GM19025 (cell line): ENCODE data around the gene WRAP73.

ENCODE experiments used
- ATAC-seq: cut with Tn5 transposase; IDR thresholded peaks from one replicate; pipeline ENCODE4 v1.9.1; 2021; ENCODE audit warnings: mild to moderate bottlenecking, low read depth, moderate library complexity; ENCODE audit not compliant: unreplicated experiment

Gene WRAP73

DNA sequence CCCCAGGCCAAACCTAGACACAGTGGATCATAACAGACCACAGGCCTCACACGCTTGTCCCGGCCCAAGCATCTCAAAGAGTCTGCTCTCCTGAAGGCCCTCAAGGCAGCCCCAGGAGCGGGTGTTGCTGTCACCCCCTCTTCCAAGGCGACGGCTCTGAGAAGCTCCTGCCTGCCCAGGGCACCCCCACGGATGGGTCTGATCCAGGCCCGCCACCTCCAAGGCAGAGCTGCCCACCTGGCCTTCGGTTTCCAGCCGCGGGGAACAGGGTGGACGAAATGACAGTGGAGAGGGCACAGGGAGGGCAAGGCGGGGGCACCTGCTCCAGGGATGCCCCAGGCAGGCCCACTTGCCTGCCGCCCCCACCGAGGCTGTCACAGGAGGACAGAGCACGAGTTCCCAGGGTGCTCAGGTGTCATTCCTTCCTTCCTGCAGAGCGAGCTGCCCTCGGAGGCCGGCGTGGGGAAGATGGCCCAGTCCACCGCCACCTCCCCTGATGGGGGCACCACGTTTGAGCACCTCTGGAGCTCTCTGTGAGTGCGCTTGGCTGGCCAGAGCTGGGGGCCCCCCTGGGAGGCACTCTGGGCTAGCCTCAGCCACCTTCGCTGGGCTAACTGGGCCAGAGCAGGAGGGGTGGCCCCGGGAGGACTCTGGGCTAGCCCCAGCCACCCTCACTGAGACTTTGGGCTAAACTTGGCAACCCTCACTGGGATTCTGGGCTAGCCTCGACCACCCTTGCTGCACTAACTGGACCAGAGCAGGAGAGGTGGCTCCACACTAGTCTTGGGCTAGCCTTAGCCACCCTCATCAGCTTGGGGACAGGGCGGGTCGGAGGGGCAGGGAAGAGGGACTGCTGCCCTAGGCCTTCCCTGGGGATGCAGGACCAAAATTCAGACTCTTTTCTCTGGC is 32.2 kb upstream of the WRAP73 start:
- no peak for ATAC-seq

DNA sequence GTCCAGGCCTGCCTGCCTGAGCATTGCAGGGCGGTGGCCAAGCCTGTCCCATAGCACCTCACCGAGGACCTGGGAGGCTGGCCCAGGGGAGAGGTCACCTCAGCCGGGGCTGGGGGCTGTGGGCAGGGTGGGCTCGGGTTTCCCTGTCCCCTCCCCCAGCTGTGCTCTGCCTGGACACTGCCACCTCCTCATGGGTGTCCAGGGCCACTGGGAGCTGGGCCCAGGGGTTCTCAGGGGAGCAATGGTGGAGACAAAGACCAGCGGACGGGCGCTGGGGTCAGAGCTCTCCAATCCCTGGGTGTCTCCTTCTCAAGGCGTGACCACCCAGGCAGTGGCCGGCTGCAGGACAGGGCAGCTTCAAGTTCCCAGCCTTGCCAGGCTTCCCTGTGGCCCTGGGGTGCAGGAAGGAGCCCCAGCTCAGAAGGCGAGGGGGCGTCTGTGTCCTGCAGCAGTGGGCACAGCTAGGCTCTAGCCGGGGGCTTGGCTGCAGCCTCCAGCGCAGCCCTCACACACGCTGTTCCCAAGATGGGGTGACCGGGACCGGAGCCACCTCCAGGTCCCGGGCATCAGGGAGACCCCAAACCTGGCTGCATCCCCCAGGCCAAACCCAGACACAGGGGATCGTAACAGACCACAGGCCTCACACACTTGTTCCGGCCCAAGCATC is 31.5 kb upstream of the WRAP73 start:
- ATAC-seq: no peak

DNA sequence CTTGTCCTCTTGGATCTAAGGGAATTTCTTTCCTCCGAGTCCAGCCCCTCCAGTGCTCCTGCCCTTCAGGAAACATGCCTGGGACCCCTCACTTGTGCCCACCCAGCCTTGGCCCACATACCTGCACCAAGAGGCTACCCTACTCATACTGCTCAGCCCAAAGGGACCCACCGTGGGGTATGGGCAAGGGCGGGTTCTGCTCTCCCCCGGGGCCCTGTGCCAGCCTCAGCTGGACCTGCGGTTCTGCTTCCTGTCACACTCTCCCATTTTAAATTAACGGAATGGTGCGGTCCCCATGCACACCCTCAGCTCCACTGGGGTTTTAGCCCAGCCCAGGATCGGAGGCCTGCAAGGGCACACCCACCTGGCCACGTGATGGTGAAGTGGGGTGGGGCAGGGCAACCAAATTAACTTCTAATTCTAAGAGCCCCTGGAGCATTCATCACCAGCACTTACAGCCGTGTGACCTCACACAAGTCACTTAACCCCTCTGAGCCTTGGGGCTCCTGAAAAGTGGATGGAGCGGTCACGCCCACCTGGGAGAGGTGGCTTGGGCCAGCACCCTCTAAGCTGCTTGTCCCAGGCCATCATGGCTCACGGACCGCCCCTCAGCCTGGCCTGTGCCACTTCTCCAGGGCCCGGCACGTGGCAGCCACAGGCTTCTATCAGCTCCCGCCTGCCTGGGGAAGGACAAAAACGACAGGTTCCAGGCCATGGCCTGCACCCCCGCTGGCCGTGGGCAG is 30.8 kb upstream of the WRAP73 start:
- no peak for ATAC-seq

DNA sequence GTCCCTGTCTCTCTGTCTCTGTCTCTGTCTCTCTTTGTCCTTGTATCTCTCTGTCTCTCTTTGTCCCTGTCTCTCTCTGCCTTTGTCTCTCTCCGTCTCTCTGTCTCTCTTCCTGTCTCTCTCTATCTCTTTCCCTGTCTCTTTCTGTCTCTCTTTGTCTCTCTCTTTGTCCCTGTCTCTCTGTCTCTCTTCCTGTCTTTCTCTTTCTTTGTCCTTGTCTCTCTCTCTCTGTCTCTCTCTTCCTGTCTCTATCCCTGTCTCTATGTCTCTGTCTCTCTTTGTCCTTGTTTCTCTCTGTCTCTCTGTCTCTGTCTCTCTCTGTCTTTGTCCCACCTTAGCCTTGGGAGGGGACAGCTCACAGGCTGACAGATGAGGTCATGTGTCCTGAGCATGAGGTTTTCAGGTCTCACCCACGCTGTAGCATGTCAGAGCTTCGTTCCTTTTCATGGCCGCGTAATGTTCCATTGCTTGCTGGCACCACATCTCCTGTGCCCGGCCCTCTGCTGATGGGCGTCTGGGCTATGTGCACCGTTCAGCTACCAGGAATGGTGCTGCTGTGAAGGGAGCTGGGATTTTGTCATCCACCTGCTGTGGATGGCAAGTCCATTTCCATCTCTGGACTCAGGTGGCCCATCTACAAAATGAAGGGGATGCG is 30.0 kb upstream of the WRAP73 start:
- no peak for ATAC-seq

DNA sequence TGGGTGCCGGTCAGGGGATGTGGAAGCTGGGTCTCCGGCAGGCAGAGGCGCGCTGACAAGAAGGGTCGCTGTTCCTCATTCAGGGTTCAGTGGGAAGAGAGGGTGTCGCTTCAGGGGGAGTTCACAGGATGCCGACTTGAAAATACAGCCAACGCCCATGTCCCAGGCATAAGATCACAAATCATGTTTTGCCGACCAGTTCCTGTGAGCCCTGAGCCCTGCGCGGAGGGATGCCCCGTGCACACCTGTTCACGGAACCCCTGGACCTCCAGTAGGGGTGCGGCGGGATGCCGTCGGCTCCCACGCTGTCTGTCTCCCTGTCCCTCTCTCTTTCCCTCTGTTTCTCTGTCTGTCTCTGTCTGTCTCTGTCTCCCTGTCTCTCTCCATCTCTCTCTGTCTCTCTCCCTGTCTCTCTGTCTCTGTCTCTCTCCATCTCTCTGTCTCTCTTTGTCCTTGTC is 29.2 kb upstream of the WRAP73 start:
- no peak for ATAC-seq

DNA sequence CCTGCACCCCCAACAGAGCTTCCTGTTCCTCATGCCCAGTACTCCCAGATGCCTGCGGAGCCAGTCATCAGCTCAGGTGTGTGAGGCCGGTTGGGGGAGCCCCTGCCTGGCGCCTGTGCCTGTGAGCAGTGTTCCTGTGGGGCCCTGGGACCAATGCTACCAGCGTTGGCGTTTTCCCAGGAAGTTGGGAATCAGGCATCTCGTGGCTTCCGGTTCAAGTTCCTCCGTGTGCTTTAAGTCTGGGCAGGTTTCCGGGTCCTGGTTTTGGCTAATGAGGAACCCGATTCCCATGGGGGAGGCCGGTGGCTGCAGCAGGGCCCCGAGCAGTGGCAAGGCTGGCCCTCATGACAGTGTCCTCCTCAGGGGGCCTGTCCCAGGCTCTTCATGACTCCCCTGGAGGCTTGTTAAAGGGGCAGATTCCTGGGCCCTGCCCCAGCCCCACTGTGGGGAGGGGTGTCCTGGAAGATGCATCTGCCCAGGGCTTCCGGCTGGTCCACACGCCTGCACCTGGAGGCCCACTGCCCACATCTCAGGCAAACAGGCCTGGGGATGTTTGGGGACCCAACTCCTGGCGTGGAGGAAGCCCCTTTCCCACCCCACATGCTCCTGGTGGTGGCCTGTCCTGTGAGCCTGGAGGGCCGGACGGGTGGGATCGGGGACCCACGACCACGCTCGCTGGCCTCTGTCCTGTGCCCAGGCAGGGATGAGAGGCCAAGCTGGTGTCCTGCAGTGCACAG is 28.6 kb upstream of the WRAP73 start:
- ATAC-seq: no peak

DNA sequence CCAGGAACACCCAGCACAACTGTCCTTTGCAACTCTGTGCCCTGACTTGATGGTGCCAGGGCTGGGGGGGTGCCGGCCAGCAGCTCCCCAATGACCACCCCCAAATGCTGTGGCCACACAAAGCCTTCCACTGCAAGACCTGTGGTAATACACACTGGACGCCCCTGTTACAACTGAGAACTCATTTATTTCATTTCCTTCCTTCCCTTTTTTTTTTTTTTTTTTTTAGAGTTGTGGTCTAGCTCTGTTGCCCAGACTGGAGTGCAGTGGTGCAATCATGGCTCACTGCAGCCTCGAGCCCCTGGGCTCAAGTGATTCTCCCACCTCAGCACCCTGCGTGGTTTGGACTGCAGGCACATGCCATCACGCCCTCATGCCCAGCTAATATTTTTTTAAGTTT is 27.6 kb upstream of the WRAP73 start:
- ATAC-seq: no peak

DNA sequence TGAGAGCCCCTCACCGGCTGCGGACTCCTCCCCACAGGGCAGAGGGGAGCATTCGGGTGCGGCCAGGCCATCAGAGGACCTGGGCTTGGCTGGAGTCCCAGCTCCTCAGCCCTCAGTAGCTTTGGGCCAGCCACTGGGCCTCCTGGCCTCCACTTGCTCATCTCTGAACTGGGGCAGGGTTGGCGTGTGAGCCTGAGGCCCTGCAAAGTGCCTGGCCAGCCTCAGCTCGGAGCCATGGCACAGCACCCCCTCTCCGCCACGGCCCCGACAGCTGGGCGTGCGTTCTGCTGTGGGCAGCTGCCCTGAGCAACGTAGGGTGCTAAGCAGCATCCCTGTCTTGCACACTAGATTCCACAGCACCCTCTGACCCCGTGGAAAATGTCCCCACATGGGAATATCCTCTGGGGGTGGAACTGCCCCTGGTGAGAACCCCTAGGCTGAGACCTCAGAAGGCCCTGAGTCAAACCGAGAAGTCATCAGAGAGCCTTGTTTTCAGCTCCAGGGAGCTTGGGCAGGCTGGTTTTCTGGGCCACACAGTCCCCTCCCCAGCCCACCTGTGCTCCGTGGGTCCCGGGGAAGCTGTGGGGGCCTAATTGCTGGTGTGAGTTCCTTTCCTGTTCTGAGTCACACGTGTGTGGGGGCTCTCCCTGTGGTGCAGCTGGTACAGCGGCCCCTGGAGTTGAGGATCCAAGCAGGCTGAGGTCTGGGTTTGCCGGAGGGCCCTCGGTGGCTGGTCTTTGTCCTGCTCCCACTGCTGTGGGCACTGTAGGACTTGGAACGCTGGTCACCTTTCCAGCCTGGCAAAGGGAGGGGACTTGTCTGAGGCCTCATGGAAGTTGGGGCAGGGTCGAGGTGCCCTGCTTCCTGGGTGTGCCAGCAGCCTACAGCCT is 26.9 kb upstream of the WRAP73 start:
- ATAC-seq: peak; percentile 59

DNA sequence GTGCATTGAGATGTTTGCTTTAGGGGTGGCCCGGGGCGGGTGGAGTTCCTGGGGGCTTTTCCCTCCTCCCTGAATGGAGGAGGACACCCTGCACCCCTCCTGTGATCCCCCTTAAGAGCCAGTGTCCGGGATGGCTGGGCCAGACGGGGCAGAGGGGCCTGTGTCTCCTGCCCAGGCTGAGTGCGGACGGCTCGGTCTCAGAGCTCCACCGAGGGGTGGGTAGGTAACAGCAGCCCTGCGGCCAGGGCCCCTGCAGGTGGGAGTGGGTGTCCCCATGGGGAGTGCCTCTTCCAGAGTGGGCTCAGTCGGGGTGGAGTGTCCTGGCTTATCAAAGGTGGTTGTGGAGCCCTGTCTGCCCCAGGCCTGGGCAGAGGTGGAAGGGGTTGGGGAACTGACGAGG is 25.5 kb upstream of the WRAP73 start:
- no peak for ATAC-seq

DNA sequence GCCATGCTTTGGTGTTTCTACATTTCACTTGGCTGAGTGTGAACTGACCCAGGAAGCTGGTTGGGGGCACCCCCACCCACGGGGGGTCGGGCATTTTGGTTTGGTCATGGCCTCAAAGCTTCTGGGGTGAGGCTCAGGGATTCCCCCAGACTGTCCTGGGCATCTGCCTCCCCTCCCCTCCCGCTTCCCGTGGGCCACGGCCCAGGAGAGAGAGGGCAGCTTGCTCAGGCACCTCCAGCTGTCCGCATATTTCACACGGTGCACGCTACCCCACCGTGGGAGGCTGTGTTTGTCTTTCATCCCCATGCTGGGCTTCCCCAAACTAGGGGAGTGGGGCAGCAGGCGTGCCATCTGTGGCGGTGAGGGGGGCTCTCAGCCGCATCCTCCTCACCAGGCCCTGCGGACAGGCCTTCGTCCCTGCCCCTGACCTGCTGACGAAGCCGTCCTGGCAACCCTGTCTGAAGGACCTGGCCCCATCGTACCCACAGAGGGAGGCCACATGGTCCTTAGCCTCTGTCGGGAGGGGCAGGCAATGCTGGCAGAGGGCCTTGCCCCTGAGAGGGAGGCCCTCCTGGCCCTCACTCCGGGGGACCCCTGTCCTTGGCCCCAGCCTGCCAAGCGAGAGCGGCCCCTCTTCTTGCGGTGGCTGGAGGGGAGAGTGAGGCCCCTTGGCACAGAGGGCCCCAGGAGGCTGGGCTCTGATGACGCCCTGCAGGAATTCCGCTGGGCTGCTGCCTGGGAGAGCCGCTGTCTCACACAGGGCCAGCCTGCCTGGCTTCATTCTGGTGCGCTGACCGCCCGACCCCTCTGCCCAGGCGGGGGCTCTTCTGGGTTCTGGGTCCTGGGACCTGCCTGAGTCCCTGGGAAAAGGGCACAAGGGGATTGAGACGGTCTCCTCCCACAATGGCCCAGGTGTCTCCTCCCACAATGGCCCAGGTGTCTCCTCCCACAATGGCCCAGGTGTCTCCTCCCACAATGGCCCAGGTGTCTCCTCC is 24.5 kb upstream of the WRAP73 start:
- no peak for ATAC-seq

DNA sequence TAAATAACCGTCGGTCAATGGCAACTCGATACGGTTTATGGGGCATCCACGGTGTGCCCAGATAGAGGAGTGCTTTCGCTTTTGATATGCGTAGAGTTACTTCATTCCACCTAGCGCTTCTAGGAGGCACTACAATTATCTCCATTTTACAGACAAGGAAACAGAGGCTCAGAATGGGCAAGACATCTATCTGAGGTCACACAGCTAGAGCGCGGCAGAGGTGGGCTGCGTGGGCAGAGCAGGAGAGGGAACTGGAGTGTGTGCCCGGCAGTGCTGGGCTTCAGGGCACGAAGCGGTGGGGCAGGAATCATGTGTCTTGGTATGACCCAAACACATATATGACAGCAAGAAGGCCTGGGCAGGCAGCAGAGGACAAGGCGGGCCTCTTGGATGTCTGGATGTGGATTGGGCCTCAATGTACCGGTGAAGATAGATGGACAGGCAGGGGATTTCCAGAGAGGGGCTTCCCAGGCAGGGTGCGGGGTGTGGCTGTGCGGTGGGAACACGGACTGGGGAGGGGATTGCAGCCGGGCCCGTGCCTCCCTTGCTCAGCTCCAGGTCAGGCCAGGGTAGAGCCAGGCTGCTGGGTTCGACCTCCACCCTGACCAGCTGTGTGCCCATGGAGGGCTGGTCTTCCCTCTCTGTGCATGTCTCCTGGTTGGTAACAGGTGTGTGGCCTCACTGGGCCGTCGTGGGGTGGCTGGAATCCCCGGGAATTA is 23.6 kb upstream of the WRAP73 start:
- ATAC-seq: no peak

DNA sequence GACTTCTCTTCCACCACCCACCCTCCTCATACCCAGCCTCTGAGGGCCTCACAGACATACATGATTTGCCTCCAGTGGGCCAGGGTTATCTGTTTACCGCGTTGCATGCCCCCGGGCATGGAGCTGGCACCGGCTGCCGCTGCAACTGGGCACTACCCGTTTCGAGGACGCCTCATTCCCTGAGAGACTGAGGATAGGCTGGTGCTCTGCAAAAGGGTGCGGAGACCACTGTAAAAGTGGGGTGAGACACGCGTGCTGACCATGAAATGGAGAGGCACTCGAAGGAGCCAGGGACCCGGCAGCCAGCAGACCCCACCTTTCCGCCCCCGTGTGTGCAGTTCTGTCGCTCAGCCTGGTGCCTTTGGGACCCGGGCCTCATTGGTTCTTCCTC is 23.1 kb upstream of the WRAP73 start:
- no peak for ATAC-seq

DNA sequence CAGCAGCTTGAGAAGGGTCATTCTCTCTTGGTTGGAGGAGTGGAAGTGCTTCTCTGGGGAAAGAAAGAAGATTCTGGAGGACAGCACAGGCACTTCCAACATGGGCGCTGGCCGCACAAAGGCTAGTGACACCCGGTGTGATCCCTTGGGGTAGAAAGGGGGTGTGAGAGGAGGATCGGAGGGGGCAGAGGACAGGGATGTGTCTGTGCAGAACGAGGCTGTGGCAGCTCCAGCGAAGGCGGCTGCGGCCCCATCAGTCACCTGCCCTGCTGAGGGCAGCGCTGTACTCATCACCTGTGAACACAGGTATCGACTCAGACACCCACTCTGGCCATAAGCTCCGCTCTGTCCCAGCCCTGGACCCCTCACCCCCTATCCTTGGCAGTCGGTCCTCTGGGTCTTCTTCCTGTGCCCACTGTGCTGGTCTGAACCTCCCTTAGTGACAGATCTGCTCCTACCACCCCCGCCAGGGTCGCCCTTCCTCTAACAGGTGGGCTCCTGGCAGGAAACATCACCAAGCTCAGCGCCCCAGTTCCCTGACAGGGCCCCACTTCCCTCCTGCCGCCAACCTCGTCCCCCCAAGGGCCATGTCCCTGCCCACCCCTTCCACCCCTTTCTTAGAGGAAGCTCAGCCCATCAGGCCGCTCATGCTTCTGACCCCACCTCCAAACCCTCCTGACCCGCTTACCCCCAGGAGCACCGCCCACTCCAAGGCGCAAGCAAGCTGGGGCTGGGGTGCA is 22.5 kb upstream of the WRAP73 start:
- no peak for ATAC-seq

DNA sequence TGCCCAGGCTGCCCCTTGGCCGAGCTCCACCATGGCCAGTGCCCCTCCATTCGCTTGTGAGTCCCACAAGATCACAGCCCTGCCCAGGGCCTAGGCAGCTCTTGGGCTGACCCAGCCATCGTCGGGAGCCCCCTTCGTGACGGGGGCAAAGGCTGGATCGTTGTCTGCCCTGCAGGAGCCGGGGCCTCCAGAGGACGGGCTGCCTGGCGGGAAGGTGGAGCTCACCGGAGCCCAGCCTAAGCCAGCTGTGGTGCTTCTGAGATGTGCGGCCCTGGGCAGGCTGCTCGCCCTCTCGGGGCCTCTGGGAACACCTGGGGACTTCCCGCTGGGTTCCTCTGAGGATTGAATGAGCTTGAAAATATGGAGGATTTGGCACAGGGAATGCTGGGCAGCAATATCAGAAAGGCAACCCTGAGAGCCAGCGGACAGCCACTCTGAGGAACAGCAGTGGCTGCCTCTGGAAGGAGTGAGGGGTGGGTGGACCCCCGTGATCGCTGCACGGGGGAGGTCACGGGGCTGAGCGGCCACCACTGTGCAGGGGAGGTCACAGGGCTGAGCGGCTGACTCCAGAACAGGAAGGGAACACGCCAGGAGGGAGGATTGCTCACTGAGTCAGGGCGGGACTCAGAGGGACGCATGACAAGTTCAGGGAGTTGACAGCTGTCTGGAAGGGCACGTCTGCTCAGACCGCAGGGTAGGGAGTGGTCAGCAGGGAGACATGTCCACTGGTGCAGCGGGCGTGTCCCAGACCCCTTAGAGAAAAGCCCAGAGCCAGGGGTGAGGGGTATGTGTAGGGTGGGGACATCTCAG is 21.7 kb upstream of the WRAP73 start:
- no peak for ATAC-seq

DNA sequence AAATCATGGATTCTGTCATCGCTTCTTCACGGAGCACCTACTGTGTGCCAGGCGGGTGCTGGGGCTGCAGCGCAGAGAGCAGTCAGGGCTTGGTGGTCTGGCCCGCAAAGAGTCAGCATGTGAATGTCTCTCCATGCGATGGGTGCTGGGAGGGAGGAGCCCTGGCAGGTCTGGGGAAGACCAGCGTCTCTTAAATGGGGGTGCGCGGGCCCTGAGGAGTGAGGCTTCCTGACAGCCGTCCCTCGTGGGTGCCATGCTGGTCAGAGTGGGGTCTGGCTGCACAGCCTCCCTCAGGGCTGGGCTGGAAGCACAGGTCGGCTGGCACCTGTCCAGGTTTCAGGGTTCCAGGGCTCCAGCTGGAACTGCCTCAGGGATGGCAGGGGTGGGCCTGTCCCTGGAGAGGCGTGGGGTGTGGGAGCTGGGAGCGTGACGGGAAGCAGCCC is 20.9 kb upstream of the WRAP73 start:
- no peak for ATAC-seq

DNA sequence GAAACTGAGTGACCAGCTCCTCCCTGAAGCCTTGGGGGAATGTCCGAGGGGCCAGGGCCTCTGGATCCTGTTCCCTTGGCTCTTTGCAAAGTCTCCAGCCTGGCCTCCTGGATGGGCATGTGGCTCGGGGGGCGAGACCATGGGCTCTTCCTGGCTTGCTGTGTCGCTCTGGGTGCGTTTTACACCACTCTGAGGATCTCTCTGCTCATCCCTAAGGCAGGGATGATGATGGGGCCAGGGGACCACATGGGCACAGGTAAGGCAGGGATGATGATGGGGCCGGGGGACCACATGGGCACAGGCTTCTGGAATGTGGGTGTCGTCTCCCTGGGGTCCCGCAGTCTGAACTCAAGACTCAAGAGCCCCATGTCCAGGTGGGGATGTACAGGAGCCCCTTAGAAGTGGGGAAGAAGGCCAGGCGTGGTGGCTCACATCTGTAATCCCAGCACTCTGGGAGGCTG is 20.1 kb upstream of the WRAP73 start:
- ATAC-seq: no peak
